AG09319 (cell line): ENCODE data around the gene TMCC1.
"Not testable (repeated sequence)": the region's sequence is repeated elsewhere in the genome, so short reads cannot be mapped to it uniquely, and the experiment has no call there.

Experiments used
- DNase-seq: peaks from one replicate; pipeline ENCODE4 v3.0.0-alpha.2; 2010; ENCODE audit warnings: low read depth; ENCODE audit errors: extremely low read depth
- TF ChIP-seq, protein P1 (sequence below): IDR thresholded peaks from 2 replicates; pipeline ENCODE4 v1.5.1; 2011; ENCODE audit warnings: low read depth, mild to moderate bottlenecking, inconsistent platforms, low read length, moderate library complexity

Gene TMCC1

DNA sequence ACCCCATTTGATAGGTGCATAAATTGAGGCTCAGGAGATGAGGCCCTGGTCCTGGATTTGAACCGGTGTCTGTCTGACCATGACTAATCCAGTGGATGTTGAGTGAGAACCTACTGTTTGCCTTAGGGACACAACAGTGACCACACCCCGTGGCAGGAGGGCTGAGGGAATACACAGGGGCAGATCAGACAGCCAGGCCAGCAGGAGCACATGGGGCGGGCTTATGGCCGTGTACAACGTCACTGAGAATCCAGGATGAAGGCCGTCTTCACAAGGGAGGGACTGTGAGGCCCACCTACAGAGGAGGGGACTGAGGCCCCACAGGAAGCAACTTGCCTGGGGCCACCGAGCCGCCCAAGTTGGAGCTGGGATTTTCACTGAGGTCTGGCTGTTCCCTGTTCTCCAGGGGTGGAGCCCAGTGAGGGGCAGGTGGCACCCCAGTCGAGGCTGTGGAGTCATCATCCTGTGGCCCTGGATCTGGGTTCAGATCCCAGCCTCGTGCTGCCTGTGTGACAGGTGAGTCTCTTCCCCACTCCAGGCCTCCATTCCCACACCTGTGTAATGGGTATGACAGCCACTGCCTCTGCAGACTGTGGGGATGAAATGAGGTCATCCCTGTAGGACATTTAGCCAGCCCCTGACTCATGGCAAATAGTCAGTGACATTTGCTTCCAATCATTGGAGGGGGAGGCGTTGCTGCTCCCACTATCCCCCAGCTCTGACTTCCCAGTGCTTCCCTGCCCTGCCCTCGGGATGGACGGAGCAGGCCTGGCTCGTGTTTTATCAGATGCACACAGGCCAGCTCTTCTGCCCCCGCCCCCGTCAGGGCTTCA, 280.8 kb downstream of the TMCC1 start:
- TF ChIP-seq, protein P1, sequence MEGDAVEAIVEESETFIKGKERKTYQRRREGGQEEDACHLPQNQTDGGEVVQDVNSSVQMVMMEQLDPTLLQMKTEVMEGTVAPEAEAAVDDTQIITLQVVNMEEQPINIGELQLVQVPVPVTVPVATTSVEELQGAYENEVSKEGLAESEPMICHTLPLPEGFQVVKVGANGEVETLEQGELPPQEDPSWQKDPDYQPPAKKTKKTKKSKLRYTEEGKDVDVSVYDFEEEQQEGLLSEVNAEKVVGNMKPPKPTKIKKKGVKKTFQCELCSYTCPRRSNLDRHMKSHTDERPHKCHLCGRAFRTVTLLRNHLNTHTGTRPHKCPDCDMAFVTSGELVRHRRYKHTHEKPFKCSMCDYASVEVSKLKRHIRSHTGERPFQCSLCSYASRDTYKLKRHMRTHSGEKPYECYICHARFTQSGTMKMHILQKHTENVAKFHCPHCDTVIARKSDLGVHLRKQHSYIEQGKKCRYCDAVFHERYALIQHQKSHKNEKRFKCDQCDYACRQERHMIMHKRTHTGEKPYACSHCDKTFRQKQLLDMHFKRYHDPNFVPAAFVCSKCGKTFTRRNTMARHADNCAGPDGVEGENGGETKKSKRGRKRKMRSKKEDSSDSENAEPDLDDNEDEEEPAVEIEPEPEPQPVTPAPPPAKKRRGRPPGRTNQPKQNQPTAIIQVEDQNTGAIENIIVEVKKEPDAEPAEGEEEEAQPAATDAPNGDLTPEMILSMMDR = no peak

DNA sequence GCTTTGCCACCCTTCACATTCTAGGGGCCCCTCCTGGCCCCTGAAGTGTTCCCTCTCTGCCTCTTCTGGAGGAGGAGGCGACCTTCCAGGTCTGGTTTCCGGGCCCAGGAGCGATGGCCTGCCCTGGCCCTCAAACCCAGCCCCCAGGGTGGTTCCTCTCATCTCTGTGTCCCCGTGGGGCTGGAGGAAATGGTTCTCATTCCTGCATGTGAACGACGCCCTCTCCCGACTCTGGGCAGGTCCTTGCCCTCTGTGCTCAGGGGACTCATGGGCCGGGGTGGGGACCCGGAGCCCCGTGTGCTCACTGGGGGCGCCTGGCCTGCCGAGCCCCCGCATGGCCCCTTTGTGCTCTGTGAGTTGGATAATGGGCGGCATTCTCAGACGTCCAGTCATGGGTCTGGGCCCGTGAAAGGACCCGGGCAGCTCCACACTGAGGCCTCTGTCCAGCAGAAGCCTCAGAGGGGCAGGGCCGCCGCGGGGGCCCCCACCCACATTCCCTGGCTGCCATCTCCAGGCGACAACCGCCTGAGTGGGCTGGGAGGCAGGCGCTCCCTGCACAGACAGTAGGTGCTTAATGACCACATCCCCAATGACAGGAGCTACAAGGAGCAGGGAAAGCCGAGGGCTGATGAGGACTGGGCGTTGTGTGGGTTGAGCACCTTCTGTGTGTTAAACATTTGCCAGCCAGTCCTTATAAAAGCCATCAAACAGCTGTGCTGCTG, 281.5 kb downstream of the TMCC1 start:
- TF ChIP-seq, protein P1 = no peak; the same call in none of the 2 replicates
- DNase-seq = no peak

More for the DNA sequence above, 280.8 kb downstream of the TMCC1 start:
- DNase-seq = no peak

DNA sequence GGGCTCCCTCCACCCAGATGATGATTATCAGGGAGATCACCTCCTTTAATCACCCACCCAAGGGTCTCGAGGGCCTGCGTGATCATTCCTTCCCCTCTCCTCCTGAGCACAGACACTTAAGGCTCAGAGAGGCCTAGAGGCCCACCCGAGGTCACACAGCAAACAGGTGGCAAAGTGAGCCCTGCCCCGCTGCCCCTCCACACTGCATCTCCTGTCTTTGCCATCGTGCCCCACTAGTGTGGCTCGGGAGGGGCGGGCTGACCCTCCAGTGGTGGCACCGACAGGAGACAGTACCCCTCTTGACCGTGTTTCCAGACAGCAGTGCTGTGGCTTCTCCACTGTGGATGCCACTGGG, 282.1 kb downstream of the TMCC1 start:
- TF ChIP-seq, protein P1 = no peak
- DNase-seq = no peak

DNA sequence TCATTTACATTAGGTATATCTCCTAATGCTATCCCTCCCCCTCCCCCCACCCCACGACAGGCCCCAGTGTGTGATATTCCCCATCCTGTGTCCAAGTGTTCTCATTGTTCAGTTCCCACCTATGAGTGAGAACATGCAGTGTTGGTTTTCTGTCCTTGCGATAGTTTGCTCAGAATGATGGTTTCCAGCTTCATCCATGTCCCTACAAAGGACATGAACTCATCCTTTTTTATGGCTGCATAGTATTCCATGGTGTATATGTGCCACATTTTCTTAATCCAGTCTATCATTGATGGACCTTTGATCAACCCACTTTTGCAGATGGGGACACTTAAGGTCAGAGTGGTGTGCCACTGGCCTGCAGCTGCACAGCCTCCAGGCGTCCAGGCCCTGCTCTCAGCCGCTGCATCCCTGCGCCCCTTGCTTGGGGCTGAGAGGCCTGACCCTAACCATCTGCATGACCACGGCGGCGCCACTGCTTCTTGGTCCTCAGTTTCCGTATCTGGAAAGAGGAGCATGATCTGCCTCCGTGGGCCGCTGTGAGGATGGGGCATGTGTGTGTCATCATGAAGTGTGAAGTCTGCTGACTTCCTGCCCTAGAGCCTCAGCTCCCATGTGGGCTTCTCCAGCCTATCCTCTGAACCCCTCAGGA, 282.6 kb downstream of the TMCC1 start:
- DNase-seq = not testable (repeated sequence)

DNA sequence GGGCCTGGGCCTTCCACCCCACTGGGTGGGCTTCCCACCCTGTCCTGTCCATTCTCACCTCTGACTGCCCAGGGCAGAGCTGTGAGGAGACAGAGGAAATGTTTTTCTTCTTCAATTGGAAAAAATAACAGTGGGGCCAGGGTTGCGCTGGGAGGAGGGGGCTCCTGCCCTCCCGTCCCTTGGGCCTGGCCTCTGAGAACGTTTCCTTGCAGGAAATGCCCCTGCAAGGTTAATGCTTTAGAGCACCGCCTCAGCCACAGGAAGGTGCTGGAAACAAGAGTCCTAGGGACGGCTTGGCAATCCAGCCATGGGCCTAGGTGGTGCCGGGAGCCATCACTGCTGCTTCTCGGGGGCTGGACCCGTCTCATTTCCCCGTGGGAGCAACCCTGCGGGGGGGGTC, 283.2 kb downstream of the TMCC1 start:
- TF ChIP-seq, protein P1 = no peak
- DNase-seq = no peak

DNA sequence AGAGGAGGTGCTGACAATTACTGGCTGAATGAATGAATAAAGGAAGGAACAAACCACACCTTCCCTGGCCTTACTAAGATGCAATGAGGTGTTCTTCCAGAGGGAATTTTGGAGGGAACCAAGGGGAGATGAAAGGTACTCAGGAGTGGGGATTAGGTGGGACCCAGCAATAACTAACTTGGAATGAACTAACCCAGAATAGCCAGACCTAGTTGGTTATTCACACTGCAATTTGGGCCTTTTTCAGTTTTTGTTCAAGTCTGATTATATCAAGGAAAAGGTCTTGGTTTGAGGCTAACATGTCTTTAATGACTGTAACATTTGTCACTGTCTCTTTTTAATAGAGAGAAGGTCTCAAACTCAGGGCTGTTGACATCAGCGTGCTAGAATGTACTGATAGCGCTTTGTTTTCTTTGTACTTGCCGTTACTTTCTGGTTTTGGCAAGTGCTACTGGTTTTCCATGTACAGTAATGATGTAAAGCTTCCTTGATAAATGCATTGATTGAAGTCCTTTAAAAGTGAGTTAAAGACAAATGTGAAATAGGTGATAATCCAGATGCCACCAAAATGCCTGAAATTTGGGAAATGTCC, 283.8 kb downstream of the TMCC1 start:
- TF ChIP-seq, protein P1 = no peak
- no peak for DNase-seq

DNA sequence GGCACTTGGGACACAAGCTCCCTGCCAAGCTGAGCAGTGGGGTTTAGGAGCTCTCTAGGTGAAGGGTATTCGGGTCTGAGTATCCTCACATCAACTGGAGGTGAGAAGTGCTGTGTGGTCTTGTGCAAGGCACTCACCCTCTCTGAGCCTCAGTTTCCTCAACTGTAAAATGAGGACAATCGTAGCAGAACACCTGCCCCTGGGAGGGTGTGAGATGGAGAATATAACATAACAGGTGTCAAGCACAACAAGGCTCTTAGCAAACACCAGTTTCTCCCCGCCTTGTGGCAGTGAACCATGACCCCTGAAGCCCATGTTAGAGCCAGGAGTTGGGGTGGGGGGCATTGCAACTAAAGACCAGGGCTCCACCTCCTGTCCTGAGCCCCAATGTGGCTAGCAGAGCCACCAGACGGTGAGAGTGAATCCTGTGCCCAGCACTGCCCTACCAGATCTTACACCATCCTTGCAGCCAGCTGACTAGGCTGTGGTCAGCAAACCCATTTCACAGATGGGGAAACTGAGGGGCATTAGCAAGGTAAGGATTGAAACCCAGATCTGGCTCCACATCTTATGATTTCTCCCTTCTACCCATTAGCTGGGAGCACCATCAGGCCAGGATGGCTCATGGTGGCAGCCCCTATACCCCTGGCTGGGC, 284.4 kb downstream of the TMCC1 start:
- no peak for DNase-seq
- TF ChIP-seq, protein P1 = no peak
